ENCODE results near the gene PLA1A.

Gene PLA1A

DNA sequence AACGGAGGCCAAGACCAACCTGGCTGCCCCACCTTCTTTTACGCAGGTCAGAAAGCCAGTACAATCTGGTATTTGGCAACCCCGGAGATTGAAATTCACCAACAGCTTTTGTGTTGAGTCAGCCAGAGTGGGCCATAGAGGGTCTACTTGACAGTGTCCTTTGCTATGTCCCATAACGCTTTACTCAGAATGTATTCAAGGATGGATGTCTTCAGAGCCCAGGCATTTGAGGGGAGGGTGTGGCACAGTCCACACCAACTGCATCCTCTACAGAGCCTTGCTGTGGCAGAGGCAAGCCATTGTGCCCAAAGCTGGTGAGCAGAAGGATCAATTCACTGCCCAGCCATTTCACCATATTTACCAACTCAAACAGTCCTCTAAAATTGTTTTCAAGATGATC is 18.4 kb downstream of the PLA1A start:
- TF ChIP-seq, protein P1, sequence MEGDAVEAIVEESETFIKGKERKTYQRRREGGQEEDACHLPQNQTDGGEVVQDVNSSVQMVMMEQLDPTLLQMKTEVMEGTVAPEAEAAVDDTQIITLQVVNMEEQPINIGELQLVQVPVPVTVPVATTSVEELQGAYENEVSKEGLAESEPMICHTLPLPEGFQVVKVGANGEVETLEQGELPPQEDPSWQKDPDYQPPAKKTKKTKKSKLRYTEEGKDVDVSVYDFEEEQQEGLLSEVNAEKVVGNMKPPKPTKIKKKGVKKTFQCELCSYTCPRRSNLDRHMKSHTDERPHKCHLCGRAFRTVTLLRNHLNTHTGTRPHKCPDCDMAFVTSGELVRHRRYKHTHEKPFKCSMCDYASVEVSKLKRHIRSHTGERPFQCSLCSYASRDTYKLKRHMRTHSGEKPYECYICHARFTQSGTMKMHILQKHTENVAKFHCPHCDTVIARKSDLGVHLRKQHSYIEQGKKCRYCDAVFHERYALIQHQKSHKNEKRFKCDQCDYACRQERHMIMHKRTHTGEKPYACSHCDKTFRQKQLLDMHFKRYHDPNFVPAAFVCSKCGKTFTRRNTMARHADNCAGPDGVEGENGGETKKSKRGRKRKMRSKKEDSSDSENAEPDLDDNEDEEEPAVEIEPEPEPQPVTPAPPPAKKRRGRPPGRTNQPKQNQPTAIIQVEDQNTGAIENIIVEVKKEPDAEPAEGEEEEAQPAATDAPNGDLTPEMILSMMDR (IDR thresholded peaks at IDR 0.05; ENCODE audit: low read length, missing control alignments): no peak
- no peak overlapping the region for H3K4me3 ChIP-seq (replicated peaks; ENCODE audit: low read depth, low read length)
- DNase-seq (ENCODE audit: low read depth): no peak

DNA sequence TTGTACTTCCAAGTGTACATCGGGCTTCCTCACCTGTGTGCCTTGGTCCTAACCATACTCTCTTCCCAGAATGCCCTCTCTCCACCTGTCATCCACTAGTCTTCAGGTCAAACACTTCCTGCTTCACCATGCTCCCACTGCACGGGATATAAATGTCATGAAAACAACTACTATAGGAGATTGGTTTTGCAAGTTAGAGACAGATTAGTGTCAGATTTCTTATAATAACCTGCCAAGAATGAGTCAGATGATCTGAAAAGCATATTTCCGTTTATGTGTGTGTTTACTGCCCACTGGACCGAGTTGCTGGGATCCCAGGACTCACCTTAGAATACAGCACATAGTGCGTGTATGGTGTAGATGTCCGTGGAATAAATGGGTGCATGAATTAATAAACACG is 21.4 kb downstream of the PLA1A start:
- H3K4me3 ChIP-seq (replicated peaks; ENCODE audit: low read depth, low read length): no peak overlapping the region
- no peak for DNase-seq (ENCODE audit: low read depth)
- TF ChIP-seq, protein P1 (IDR thresholded peaks at IDR 0.05; ENCODE audit: low read length, missing control alignments): no peak

DNA sequence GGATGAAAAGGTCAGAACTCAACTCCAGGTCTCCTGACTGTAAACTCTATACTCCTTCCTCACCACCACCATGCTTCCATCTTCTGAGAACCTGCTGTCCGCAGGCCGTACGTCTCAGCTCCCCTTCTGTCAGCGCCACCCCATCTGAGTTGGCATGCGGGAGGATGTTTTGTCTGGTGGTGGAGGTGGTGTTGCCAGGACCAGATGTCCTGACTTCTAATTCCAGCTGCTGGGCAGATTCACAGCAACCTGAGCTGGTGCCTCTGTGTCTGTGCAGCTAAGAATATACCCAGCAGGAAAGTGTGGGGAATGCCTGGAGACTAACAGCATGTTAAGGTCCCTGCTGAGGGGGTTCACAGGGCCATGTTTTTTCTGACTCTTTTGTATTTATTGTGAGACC is 23.2 kb downstream of the PLA1A start:
- DNase-seq (ENCODE audit: low read depth): no peak
- no peak overlapping the region for H3K4me3 ChIP-seq (replicated peaks; ENCODE audit: low read depth, low read length)
- TF ChIP-seq, protein P1 (IDR thresholded peaks at IDR 0.05; ENCODE audit: low read length, missing control alignments): no peak

DNA sequence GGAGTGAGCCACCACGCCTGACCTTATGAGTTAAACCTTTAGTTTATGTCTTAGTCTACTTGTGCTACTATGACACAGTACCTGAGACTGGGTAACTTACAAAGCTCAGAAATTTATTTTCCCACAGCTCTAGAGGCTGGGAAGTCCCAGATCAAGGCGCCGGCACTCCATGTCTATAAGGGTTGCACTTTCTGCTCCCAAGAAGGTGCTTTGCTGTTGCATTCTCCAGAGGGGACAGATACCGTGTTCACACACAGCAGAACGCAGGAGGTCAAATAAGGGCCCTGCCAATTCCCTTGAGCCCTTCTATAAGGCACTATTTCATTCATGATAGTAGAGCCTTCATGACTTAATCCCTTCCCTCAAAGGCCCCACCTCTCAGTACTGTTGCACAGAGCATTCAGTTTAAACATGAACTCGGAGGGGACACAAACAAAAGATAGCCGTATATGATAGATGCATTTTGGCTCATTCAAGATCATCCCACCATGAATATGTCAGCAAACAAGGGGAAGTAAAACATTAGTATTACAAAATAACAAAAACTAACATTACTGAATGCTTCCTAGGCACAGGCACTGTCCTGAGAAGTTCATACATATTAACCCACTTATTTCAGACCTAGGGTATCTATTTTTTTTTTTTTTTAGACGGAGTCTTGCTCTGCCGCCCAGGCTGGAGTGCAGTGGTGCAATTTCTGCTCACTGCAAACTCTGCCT is 26.5 kb downstream of the PLA1A start:
- TF ChIP-seq, protein P1 (IDR thresholded peaks at IDR 0.05; ENCODE audit: low read length, missing control alignments): no peak
- DNase-seq (ENCODE audit: low read depth): no peak

DNA sequence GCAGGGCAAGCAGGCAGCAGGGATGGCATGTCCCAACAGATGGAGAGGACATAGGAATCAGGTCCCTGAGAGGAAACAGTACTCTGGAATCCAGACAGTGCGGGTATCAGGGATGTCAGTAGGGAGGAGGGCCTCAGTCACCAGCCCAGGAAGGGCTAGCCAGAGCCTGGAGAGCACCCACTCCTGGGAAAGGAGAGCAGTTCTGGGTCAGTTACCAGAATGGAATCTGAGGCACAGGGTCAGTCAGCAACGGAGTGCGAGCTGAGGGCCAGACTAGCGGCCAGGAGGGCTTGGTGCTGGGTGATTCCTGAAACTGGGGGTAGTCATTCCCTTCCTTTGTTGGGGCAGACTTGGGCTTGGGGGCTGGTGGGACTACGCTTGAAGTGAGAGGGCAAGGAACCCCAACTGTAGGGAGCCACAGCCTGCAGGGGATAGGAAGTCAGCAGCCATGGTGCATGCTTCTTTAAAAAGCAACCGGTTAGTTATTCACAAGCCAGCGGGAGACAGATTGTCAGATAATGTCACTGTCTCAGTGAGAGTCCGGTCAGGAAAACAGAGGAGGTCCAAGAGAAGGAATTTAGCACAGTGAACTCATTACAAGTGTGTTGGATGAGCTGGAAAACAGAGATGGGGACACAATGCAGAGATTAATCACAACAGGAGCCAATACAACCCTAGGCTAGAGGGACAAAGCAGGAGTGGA is 27.9 kb downstream of the PLA1A start:
- no peak overlapping the region for H3K4me3 ChIP-seq (replicated peaks; ENCODE audit: low read depth, low read length)
- TF ChIP-seq, protein P1 (IDR thresholded peaks at IDR 0.05; ENCODE audit: low read length, missing control alignments): no peak
- no peak for DNase-seq (ENCODE audit: low read depth)

More for the DNA sequence above, 26.5 kb downstream of the PLA1A start:
- no peak overlapping the region for H3K4me3 ChIP-seq (replicated peaks; ENCODE audit: low read depth, low read length)

DNA sequence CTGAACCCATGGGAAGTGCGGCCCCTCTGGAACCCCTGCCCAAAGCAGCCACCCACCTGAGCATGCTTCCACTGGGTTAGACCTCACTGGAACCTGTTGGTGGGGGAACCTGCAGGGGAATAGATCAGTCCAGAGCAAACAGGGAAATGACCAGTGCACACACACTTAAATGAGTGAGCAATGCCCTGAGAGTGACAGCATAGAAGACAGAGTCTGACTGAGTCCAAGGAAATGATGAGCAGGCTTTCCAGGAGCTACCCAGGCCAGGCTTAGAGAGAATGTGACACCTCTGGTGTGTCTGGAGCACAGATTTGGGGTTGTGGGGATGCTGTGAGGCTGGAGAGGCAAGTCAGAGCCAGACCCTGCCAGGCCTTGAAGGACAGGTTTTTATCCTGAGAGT is 28.5 kb downstream of the PLA1A start:
- TF ChIP-seq, protein P1 (IDR thresholded peaks at IDR 0.05; ENCODE audit: low read length, missing control alignments): no peak
- no peak overlapping the region for H3K4me3 ChIP-seq (replicated peaks; ENCODE audit: low read depth, low read length)
- DNase-seq (ENCODE audit: low read depth): no peak

All from fibroblast of pulmonary artery (primary cell).